GM19397 (cell line): ENCODE data around the gene C18orf54.
"Not testable (repeated sequence)": the region's sequence is repeated elsewhere in the genome, so short reads cannot be mapped to it uniquely, and the experiment has no call there.

Source experiments
- ATAC-seq: cut with Tn5 transposase; IDR thresholded peaks from one replicate; pipeline ENCODE4 v1.9.1; 2021; ENCODE audit warnings: mild to moderate bottlenecking, moderate library complexity; ENCODE audit not compliant: unreplicated experiment

C18orf54 gene

DNA sequence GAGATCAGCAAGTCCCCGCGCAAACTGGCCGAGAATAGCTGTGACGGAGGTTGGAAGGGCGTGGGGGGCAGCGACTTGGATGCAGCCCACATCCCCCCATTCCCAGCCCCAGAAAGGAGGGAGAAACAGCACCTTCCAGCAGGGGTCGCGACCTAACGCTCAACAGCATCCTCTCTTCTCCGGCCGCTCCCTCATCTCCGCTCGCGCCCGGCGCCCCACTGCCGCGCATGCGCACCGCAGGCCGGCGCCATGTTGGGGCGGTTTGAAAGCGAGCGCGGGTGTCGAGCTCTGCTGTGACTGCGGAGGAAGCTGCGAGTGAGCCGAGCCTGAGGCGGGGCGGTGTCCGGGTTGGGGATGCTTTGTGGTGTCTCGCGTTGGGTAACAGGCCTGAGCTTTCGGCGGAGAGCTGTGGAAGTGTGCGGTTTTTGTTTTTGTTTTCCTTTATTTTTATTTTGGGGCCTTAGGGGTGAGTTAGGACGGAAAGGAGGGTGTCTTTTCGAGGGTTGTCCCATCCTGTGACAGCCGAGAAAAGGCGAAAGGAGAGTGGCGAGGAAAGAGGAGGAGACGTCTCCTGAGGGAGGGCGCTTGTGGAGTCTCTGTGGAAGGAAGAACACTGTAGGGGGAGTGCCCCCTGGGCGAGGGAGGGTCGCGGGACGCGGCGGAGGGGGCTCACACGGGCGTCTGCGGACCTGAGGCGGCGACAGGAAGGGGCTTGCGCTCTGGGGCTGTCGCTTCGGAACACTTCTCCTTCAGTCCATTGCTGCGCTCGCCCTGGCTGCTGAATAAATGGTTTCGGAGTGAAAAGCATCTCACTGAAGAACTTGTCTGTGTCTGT lies at the start of gene C18orf54, which contains the start of gene STARD6:
TSS of gene C18orf54 (plus strand) at position 247 of the 835 bp plus-strand sequence. CDS start 2,667 bp downstream, outside the sequence.
TSS of gene STARD6 (minus strand) at position 199 of the 835 bp plus-strand sequence. CDS start 3,285 bp downstream, outside the sequence.
- ATAC-seq, result peak; percentile 96

DNA sequence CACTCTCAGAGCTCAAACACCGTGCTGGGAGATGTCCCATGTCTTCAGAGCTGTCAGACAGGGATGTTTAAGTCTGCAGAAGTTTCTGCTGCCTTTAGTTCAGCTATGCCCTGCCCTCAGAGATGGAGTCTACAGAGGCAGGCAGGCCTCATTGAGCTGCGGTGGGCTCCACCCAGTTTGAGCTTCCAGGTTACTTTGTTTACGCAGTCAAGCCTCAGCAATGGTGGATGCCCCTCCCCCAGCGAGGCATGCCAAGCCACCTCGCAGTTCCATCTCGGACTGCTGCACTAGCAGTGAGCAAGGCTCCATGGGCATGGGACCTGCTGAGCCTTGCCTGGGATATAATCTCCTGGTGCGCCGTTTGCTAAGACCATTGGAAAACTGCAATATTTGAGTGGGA lies 48.1 kb upstream of the C18orf54 start:
- ATAC-seq, result not testable (repeated sequence)

DNA sequence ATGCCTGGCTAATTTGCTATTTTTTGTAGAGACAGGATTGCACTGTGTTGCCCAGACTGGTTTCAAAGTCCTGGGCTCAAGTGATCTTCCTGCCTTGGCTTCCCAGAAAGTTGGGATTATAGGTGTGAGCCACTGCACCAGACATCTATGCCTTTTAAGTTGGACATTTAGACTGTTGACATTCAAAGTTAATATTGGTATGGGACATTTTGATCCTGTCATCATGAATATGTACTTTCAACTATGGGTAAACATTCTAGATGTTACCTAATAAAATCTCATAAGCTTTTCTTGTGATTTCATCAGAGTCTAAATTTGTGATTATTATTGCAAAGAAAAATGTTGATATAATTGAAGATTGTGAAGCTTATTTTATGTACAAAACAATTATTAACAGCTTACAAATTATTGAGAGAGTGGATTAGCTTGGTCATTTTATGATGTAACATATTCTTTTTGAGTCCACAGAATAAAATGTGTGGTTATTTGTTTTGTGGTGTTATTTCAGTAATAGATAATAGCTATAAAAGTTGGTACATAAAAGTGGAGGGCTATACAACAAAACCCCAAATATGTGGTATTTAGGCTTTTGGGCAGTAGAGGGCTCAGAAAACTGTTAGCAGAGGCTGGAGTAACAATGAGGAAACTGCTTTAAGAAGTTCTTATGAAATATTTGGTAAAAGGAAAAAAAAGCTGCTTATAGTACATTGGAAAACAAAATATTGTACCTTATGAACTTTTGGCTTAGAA lies 41.5 kb upstream of the C18orf54 start:
- no peak for ATAC-seq

DNA sequence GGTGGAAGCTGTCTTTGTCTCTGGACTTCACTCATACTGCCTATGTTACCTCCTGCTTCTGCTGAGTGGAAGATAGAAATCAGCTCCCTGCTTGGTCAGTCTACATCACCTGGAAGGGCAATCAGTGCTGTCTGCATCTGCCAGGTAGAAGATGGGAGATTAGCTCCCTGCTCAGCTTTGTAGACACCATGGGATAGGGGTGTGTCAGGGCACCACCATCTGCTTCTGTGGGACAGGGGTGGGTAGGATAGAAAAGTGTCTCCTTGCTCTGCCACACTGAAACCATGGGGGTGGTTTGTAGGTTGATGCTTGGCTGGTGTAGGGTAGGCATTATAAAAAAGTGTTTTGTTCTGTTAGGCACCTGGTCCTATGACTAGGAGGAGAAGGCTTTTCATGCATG lies 34.1 kb upstream of the C18orf54 start:
- no peak for ATAC-seq

- no peak for ATAC-seq
Observed at GRCh38 chr18:54323970-54324369, 33.7 kb upstream of the C18orf54 start.

GRCh38 chr18:54327818-54328217 lies 29.9 kb upstream of the C18orf54 start:
- no peak for ATAC-seq

DNA sequence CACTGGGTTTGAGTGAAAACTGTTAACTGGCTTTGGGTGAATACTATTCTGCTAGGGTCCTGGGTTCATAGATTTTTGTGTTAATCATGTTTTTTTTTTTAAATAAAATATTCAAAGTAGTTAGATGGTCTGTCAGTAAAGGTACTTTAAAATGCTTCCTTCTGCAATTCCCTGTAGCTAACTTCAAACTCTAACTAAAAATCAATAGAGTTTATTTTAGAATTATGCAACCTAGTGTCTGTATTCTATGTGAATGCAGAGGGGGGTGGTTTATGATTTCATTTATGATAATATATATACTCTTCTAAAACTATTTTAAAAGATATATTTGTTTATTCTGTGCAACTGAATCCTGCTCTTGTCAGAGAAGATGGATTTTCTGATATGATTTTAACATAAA lies 27.9 kb upstream of the C18orf54 start:
- ATAC-seq, result no peak

GRCh38 chr18:54330768-54331548 lies 26.7 kb upstream of the C18orf54 start:
- ATAC-seq, result no peak

DNA sequence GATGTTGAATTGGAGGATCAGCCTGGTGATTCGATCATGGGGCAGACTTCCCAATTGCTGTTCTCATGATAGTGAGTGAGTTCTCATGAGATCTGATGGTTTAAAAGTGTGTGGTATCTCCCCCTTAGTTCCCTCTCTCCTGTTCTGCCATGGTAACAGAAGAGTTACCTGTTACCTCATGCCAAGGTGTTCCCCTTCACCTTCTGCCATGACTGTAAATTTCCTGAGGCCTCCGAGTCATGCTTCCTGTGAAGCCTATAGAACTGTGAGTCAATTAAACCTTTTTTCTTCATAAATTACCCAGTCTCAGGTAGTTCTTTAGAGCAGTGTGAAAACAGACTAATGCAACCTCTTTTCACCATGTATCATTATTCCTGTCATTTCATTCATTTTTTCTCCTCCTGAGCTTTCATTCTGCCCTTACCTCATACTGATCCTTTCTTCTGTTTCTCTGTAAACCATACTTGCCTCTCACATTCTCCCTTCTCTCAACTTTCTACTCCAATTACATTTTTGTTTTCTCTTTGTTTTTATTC lies 22.0 kb upstream of the C18orf54 start:
- ATAC-seq, result no peak

DNA sequence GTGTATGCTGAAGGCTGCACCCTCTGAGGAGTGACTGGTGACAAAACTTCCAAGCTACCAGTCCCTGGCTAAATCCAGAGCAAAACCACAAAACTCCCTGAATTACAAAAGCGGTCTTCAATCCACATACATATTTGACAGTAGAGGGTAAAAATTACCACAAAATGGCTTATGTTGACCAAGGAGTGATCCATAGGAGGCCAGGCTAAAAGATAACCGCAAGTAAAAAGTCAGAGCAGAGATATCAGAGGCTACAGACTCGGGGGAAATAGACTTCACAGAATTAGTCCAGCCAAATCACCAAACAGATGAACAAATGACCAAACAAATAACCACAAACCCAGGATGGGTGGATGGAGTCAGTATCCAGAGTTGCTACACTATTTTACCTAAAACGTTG lies 19.5 kb upstream of the C18orf54 start:
- no peak for ATAC-seq

- no peak for ATAC-seq
Observed at GRCh38 chr18:54351186-54351585, 6.5 kb upstream of the C18orf54 start.

- peak; percentile 50 for ATAC-seq
Observed at GRCh38 chr18:54357082-54357659, 535 bp upstream of the C18orf54 start.

GRCh38 chr18:54358495-54359040 lies 862 bp downstream of the C18orf54 start:
- peak; percentile 6 for ATAC-seq

DNA sequence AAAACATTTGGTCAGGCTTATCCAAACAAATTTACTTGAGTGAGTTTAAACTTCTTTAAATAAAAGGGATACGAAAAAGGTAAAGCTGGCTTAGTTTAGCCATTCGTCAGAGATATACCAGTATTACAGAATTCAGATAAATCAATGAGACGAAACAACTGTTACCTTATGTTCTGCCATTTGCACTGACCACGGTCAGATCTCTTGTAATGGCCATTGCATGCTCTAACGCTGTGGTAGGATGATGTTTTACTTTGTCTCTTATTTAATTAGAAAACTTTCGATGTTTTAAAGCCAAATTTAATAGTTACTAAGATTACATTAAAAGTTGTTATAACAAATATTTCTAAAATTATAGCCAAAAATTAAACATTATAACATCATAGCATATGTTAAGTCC lies 1.5 kb downstream of the C18orf54 start:
- no peak for ATAC-seq

DNA sequence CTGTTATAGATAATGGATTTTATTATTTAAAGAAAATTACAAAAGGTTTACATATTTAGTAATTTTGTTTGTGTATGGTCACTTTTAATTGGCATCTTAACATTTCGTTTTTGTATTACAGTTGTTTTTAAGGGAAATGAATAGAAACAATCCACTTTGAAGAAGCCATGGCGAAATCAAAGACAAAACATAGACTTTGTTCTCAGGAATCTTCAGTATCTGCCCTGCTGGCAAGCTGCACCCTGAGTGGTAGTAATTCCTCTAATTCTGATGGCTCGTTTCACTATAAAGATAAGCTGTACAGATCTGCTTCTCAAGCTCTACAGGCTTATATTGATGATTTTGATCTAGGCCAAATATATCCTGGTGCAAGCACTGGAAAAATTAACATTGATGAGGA lies 2.7 kb downstream of the C18orf54 start:
- no peak for ATAC-seq

GRCh38 chr18:54378057-54378456 lies 20.4 kb downstream of the C18orf54 start:
- no peak for ATAC-seq

DNA sequence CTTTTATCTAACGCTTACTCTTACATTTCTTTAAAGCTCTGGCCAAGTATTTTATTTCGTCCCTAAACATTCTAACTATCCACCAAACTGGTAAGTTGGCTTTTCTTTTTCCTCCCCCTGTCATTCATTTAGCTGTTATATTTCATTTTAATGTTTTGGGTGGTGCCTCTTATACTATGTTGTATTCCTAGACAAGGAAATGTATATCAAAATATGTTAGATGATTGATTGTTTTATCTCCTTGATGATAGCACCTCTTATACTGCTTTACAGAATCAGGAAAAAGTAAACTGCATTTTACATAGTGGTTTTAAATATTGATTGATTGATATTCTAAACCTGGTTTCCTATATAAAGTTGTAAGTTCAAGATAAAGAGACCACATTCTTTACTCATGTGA lies 23.9 kb downstream of the C18orf54 start:
- no peak for ATAC-seq

DNA sequence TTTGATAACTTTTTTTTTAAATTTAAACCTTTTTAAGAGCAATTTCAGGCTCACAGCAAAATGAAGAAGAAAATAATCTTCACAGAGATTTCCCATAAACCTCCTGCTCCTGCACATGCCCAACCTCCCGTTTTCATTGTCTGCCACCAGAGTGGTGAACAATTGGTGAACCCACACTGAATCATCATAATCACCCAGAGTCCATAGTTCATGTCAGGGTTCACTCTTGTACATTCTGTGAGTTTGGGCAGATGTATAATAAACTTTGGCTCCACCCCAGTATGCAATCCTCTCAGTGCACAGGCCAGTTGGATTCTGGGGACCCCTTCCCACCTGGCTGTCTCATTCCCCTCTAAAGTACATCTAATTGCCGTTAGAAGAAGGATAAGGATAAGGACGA lies 24.4 kb downstream of the C18orf54 start:
- ATAC-seq, result no peak

GRCh38 chr18:54382733-54383252 lies 25.1 kb downstream of the C18orf54 start:
- no peak for ATAC-seq

DNA sequence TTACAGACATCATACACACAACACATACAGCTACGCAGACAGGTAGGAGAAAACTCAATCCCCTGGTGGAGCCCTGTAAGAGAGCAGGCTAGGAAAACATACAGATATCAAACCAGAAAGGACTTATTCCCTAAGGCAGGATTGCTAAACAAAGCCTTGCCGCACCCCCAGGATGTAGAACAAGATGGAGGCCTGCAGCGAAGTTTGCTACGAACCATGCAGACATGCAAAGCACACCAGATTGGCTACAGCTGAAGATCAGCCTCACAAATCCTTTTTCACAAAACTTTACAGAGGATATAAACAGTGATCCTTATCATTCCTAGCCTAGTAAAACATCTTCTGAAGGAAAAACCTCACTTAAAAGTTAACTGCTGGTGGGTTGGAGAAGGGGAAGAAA lies 28.3 kb downstream of the C18orf54 start:
- no peak for ATAC-seq
